Keratinocyte (primary cell): ENCODE results near the gene TMEM181. TPM values are rescaled to one million over a fixed set of nuclear protein-coding genes. Genes with fewer than 3 reads are reported as not detected.

Experiments used
- DNase-seq: peaks from one replicate; pipeline ENCODE4 v3.0.0-alpha.2; 2011; ENCODE audit warnings: low read depth, missing footprints, low spot score
- FAIRE-seq: peaks from 2 replicates; lab custom pipeline; 2011; peaks lifted over from hg19 to GRCh38; lab: Jason Lieb, UNC
- H2AFZ ChIP-seq: 2 replicates; pipeline ENCODE4 v1.6.0; 2012; ENCODE audit warnings: low read length, control low read depth, inconsistent platforms; ENCODE audit not compliant: control insufficient read depth
- H3K27ac ChIP-seq: 2 replicates; pipeline ENCODE4 v1.5.1; 2011; ENCODE audit warnings: low read length; ENCODE audit not compliant: control insufficient read depth, insufficient read depth
- H3K27me3 ChIP-seq: 3 replicates; pipeline ENCODE4 v1.6.0; 2011; ENCODE audit warnings: low read length; ENCODE audit not compliant: control insufficient read depth, insufficient read depth; ENCODE audit errors: extremely low read depth
- H3K36me3 ChIP-seq, 2 experiments: 2 replicates in 1 of 2; 3 replicates in 1 of 2; pipeline ENCODE4 v1.5.1; 2011; ENCODE audit warnings: low read length in 2 of 2, mild to moderate bottlenecking in 1 of 2; ENCODE audit not compliant: control insufficient read depth in 2 of 2, insufficient read depth in 2 of 2; ENCODE audit errors: extremely low read depth in 1 of 2
- H3K4me1 ChIP-seq: 3 replicates; pipeline ENCODE4 v1.5.1; 2011; ENCODE audit warnings: low read length; ENCODE audit not compliant: control insufficient read depth, insufficient read depth; ENCODE audit errors: extremely low read depth
- H3K4me2 ChIP-seq: 3 replicates; pipeline ENCODE4 v1.6.0; 2011; ENCODE audit warnings: low read depth, low read length; ENCODE audit not compliant: control insufficient read depth, insufficient read depth; ENCODE audit errors: extremely low read depth
- H3K4me3 ChIP-seq, 3 experiments: fragments of 200-600 bp in 1 of 3; sonication (generic) in 1 of 3; 2 replicates in 2 of 3; 3 replicates in 1 of 3; pipeline ENCODE4 v1.5.1; 2011 to 2016; ENCODE audit warnings: low read length in 3 of 3, mild to moderate bottlenecking in 3 of 3, control low read depth in 2 of 3, inconsistent platforms in 1 of 3, low read depth in 1 of 3, mixed read lengths in 1 of 3, mixed run types in 1 of 3, moderate library complexity in 1 of 3; ENCODE audit not compliant: control insufficient read depth in 2 of 3, insufficient read depth in 2 of 3; ENCODE audit errors: extremely low read depth in 1 of 3
- H3K79me2 ChIP-seq: 2 replicates; pipeline ENCODE4 v1.6.0; 2012; ENCODE audit warnings: low read length; ENCODE audit not compliant: control insufficient read depth, insufficient read depth
- H3K9ac ChIP-seq: 3 replicates; pipeline ENCODE4 v1.6.0; 2011; ENCODE audit warnings: low read length; ENCODE audit not compliant: control insufficient read depth, insufficient read depth; ENCODE audit errors: extremely low read depth
- H3K9me1 ChIP-seq: 3 replicates; pipeline ENCODE4 v1.6.0; 2011; ENCODE audit warnings: low read length; ENCODE audit not compliant: control insufficient read depth, insufficient read depth; ENCODE audit errors: extremely low read depth
- H3K9me3 ChIP-seq: 2 replicates; pipeline ENCODE4 v1.5.1; 2012; ENCODE audit warnings: low read depth, low read length; ENCODE audit not compliant: control insufficient read depth
- H4K20me1 ChIP-seq: 3 replicates; pipeline ENCODE4 v1.6.0; 2011; ENCODE audit warnings: low read length; ENCODE audit not compliant: control insufficient read depth, insufficient read depth; ENCODE audit errors: extremely low read depth
- EZH2 ChIP-seq: IDR thresholded peaks from one replicate; pipeline ENCODE4 v1.6.1; 2012; ENCODE audit warnings: inconsistent platforms, mild to moderate bottlenecking, low read length, moderate library complexity
- dilution Hi-C: fragments of 300-500 bp; cut with MboI; formaldehyde crosslinking; loops from one replicate; pipeline ENCODE4 v1.7.0; 2020; ENCODE audit warnings: low sequenced_read_pairs; ENCODE audit not compliant: extremely low pct_ligation_motif_present
- polyA plus RNA-seq, 5 experiments: library from polyadenylated mRNA; depleted of rRNA in 3 of 5; stranded (reverse) in 3 of 5; stranded (forward) in 1 of 5; unstranded in 1 of 5; fragments of >200 nt; gene quantifications; 1 replicate in 1 of 5; 2 replicates in 3 of 5; 3 replicates in 1 of 5; pipeline versions ENCODE4 v1.2.1 to v1.2.3, GENCODE V29; 2011 to 2012; ENCODE audit warnings: missing spikeins in 2 of 5, low read depth in 1 of 5, low replicate concordance in 1 of 5
- TF ChIP-seq, protein P1 (sequence below), 3 experiments: IDR thresholded peaks in 1 of 3; conservative IDR thresholded peaks in 1 of 3; optimal IDR thresholded peaks in 1 of 3; 2 replicates in 2 of 3; 3 replicates in 1 of 3; pipeline versions ENCODE3 to v1.5.1; 2011; ENCODE audit warnings: low read length in 3 of 3, mild to moderate bottlenecking in 3 of 3, moderate library complexity in 2 of 3, control low read depth in 1 of 3, inconsistent platforms in 1 of 3; ENCODE audit not compliant: insufficient read depth in 2 of 3; ENCODE audit errors: extremely low read depth in 1 of 3

Gene TMEM181
- polyA plus RNA-seq, 1 donor (not counting 4 experiments of a cell fraction or from before 2014, with no cell fraction given), result 31.9 TPM

- TF ChIP-seq, protein P1, sequence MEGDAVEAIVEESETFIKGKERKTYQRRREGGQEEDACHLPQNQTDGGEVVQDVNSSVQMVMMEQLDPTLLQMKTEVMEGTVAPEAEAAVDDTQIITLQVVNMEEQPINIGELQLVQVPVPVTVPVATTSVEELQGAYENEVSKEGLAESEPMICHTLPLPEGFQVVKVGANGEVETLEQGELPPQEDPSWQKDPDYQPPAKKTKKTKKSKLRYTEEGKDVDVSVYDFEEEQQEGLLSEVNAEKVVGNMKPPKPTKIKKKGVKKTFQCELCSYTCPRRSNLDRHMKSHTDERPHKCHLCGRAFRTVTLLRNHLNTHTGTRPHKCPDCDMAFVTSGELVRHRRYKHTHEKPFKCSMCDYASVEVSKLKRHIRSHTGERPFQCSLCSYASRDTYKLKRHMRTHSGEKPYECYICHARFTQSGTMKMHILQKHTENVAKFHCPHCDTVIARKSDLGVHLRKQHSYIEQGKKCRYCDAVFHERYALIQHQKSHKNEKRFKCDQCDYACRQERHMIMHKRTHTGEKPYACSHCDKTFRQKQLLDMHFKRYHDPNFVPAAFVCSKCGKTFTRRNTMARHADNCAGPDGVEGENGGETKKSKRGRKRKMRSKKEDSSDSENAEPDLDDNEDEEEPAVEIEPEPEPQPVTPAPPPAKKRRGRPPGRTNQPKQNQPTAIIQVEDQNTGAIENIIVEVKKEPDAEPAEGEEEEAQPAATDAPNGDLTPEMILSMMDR (optimal IDR thresholded peaks at IDR 0.05 in 1 of 3, IDR thresholded peaks at IDR 0.05 in 1 of 3, conservative IDR thresholded peaks at IDR 0.05 in 1 of 3; ENCODE audit: extremely low read depth in 1 of 3, insufficient read depth in 2 of 3, low read length in 3 of 3), result no peak
- no peak for TF ChIP-seq EZH2
- no peak for DNase-seq
- dilution Hi-C loops, result no loop called here
- Histone ChIP-seq H3K4me1 (peaks cover 17% of the 10 kb centered on the region), H3K79me2 (peaks cover 59% of the 10 kb centered on the region), H3K4me3 (peak overlapping the region; percentile 65 to 92 (median 75)), H3K27me3 (no peaks in the 10 kb centered on the region), H3K9me3 (no peaks in the 10 kb centered on the region), H2AFZ (no peak overlapping the region), H3K27ac (peak overlapping the region; percentile 62), H3K36me3 (peaks cover 4 to 13% of the 10 kb centered on the region in 2 experiments), H4K20me1 (peaks cover 9% of the 10 kb centered on the region), H3K9ac (peak overlapping the region; percentile 75), H3K4me2 (peak overlapping the region; percentile 98), H3K9me1 (no peaks in the 10 kb centered on the region)
- FAIRE-seq, result no peak
Measured at GRCh38 chr6:158561321-158561884, 1.5 kb downstream of the TMEM181 start.

GRCh38 chr6:158561938-158562337 lies 2.0 kb downstream of the TMEM181 start:
- dilution Hi-C loops, result no loop called here
- TF ChIP-seq, protein P1 (optimal IDR thresholded peaks at IDR 0.05 in 1 of 3, IDR thresholded peaks at IDR 0.05 in 1 of 3, conservative IDR thresholded peaks at IDR 0.05 in 1 of 3; ENCODE audit: extremely low read depth in 1 of 3, insufficient read depth in 2 of 3, low read length in 3 of 3), result no peak
- TF ChIP-seq EZH2, result no peak
- H3K36me3 ChIP-seq, result peaks cover 4 to 13% of the 10 kb centered on the region in 2 experiments
- H4K20me1 ChIP-seq, result peaks cover 9% of the 10 kb centered on the region
- no peaks in the 10 kb centered on the region for H3K27me3 ChIP-seq
- peaks cover 63% of the 10 kb centered on the region for H3K79me2 ChIP-seq
- H3K27ac ChIP-seq, result no peak overlapping the region
- H3K9me3 ChIP-seq, result no peaks in the 10 kb centered on the region
- H3K9me1 ChIP-seq, result no peaks in the 10 kb centered on the region
- peaks cover 17% of the 10 kb centered on the region for H3K4me1 ChIP-seq
- H3K4me3 ChIP-seq, result peak overlapping the region in 2 of 3 experiments; percentile 65 to 75
- H3K9ac ChIP-seq, result no peak overlapping the region
- no peak overlapping the region for H2AFZ ChIP-seq
- H3K4me2 ChIP-seq, result peak overlapping the region; percentile 98
- DNase-seq (no peak), FAIRE-seq (no peak)
